HEK293 (cell line): ENCODE measurements around the gene CD40LG.

ENCODE experiments used
- CTCF ChIA-PET: fragments of 350-600 bp; formaldehyde crosslinking; extraction: SDS; loops from one replicate; lab custom pipeline; 2021; ENCODE audit warnings: antibody characterized with exemption; lab: Yijun Ruan, JAX
- POLR2A ChIA-PET: fragments of 300-600 bp; formaldehyde crosslinking; extraction: SDS; loops from one replicate; lab custom pipeline; 2020; ENCODE audit warnings: antibody characterized with exemption, inconsistent platforms; lab: Yijun Ruan, JAX
- H3K27ac ChIP-seq: fragments of 200-500 bp; sonication (Bioruptor generic); 2 replicates; pipeline ENCODE4 v1.5.1; 2014; ENCODE audit warnings: low read depth, low read length, control low read depth, inconsistent platforms; ENCODE audit errors: extremely low read depth
- H3K36me3 ChIP-seq, 2 experiments: fragments of 200-500 bp in 1 of 2; sonication (Bioruptor generic) in 1 of 2; 1 replicate in 1 of 2; 2 replicates in 1 of 2; pipeline ENCODE4 v1.5.1; 2014 to 2017; ENCODE audit warnings: inconsistent platforms in 2 of 2, low read length in 2 of 2; ENCODE audit not compliant: control insufficient read depth in 2 of 2, insufficient read depth in 1 of 2
- H3K4me1 ChIP-seq: fragments of 200-500 bp; sonication (Bioruptor generic); 2 replicates; pipeline ENCODE4 v1.5.1; 2014; ENCODE audit warnings: mild to moderate bottlenecking, low read length, inconsistent platforms; ENCODE audit not compliant: control insufficient read depth, insufficient read depth
- H3K4me3 ChIP-seq: 2 replicates; pipeline ENCODE4 v1.5.1; 2011; ENCODE audit warnings: low read depth, mild to moderate bottlenecking, control low read depth, low read length, moderate library complexity
- H3K9me3 ChIP-seq: fragments of 200-500 bp; sonication (Bioruptor generic); 2 replicates; pipeline ENCODE4 v1.5.1; 2014; ENCODE audit warnings: low read depth, low read length, inconsistent platforms; ENCODE audit not compliant: control insufficient read depth, insufficient read depth
- GLIS1 ChIP-seq: fragments of 450-650 bp; formaldehyde crosslinking; IDR thresholded peaks from 2 replicates; pipeline ENCODE4 v1.5.1; 2016; ENCODE audit warnings: missing biosample characterization, missing genetic modification characterization
- HOXC10 ChIP-seq: sonication (generic); formaldehyde crosslinking; IDR thresholded peaks from 2 replicates; pipeline ENCODE4 v1.8.1; 2023; ENCODE audit warnings: mild to moderate bottlenecking, missing genetic modification reagents
- KLF9 ChIP-seq: fragments of 450-650 bp; formaldehyde crosslinking; IDR thresholded peaks from 2 replicates; pipeline ENCODE4 v1.5.1; 2016; ENCODE audit warnings: missing biosample characterization, missing genetic modification characterization, low read depth
- PBX3 ChIP-seq: sonication (generic); formaldehyde crosslinking; IDR thresholded peaks from 2 replicates; pipeline ENCODE4 v1.8.1; 2022; ENCODE audit warnings: mild to moderate bottlenecking, moderate library complexity, missing genetic modification reagents
- PRDM1 ChIP-seq: fragments of 450-650 bp; formaldehyde crosslinking; IDR thresholded peaks from 2 replicates; pipeline ENCODE4; 2016; ENCODE audit warnings: missing biosample characterization, missing genetic modification characterization
- WT1 ChIP-seq: fragments of 450-650 bp; formaldehyde crosslinking; IDR thresholded peaks from 2 replicates; pipeline ENCODE4 v1.5.1; 2016; ENCODE audit warnings: missing biosample characterization, missing genetic modification characterization
- YY2 ChIP-seq: fragments of 450-650 bp; formaldehyde crosslinking; IDR thresholded peaks from 2 replicates; pipeline ENCODE4 v1.5.1; 2016; ENCODE audit warnings: missing biosample characterization, missing genetic modification characterization
- ZBTB17 ChIP-seq: fragments of 450-650 bp; formaldehyde crosslinking; IDR thresholded peaks from 2 replicates; pipeline ENCODE4 v1.5.1; 2016; ENCODE audit warnings: missing biosample characterization, missing genetic modification characterization
- ZBTB21 ChIP-seq: fragments of 450-650 bp; formaldehyde crosslinking; IDR thresholded peaks from 2 replicates; pipeline ENCODE4 v1.5.1; 2017; ENCODE audit warnings: missing biosample characterization, missing genetic modification characterization
- ZBTB48 ChIP-seq: fragments of 450-650 bp; formaldehyde crosslinking; IDR thresholded peaks from 2 replicates; pipeline ENCODE4 v1.5.1; 2016; ENCODE audit warnings: missing biosample characterization, missing genetic modification characterization
- ZFHX2 ChIP-seq: fragments of 450-650 bp; formaldehyde crosslinking; conservative IDR thresholded peaks from 2 replicates; pipeline ENCODE4 v1.5.1; 2016; ENCODE audit warnings: missing biosample characterization, missing genetic modification characterization
- ZNF112 ChIP-seq: fragments of 450-650 bp; formaldehyde crosslinking; IDR thresholded peaks from 2 replicates; pipeline ENCODE4 v1.5.0; 2017; ENCODE audit warnings: missing biosample characterization, missing genetic modification characterization
- ZNF121 ChIP-seq: fragments of 450-650 bp; formaldehyde crosslinking; IDR thresholded peaks from 2 replicates; pipeline ENCODE4 v1.5.1; 2016; ENCODE audit warnings: missing biosample characterization, missing genetic modification characterization
- ZNF184 ChIP-seq: fragments of 450-650 bp; IDR thresholded peaks from 2 replicates; pipeline ENCODE4 v1.5.1; 2018; ENCODE audit warnings: missing biosample characterization, mild to moderate bottlenecking, missing genetic modification characterization
- ZNF280D ChIP-seq: fragments of 450-650 bp; formaldehyde crosslinking; IDR thresholded peaks from 2 replicates; pipeline ENCODE4 v1.5.1; 2016; ENCODE audit warnings: missing biosample characterization, missing genetic modification characterization
- ZNF311 ChIP-seq: fragments of 450-650 bp; formaldehyde crosslinking; IDR thresholded peaks from 2 replicates; pipeline ENCODE4 v1.5.1; 2017; ENCODE audit warnings: missing biosample characterization, missing genetic modification characterization, borderline replicate concordance
- ZNF362 ChIP-seq: fragments of 450-650 bp; formaldehyde crosslinking; IDR thresholded peaks from 2 replicates; pipeline ENCODE4 v1.5.1; 2016; ENCODE audit warnings: missing biosample characterization, missing genetic modification characterization
- ZNF404 ChIP-seq: fragments of 450-650 bp; formaldehyde crosslinking; IDR thresholded peaks from 2 replicates; pipeline ENCODE4 v1.5.1; 2017; ENCODE audit warnings: missing biosample characterization, missing genetic modification characterization
- ZNF433 ChIP-seq: fragments of 450-650 bp; formaldehyde crosslinking; IDR thresholded peaks from 2 replicates; pipeline ENCODE4 v1.5.1; 2016; ENCODE audit warnings: missing biosample characterization, missing genetic modification characterization, low read depth
- ZNF48 ChIP-seq: fragments of 450-650 bp; formaldehyde crosslinking; IDR thresholded peaks from 2 replicates; pipeline ENCODE4 v1.5.1; 2016; ENCODE audit warnings: missing biosample characterization, missing genetic modification characterization
- ZNF600 ChIP-seq: fragments of 450-650 bp; formaldehyde crosslinking; IDR thresholded peaks from 2 replicates; pipeline ENCODE4 v1.5.1; 2016; ENCODE audit warnings: missing biosample characterization, missing genetic modification characterization
- ZNF704 ChIP-seq: fragments of 450-650 bp; formaldehyde crosslinking; IDR thresholded peaks from 2 replicates; pipeline ENCODE4 v1.5.1; 2016; ENCODE audit warnings: missing biosample characterization, missing genetic modification characterization
- ZNF76 ChIP-seq: fragments of 450-650 bp; formaldehyde crosslinking; IDR thresholded peaks from 2 replicates; pipeline ENCODE4; 2016; ENCODE audit warnings: low read depth, missing biosample characterization, missing genetic modification characterization, borderline replicate concordance

The CD40LG gene

GRCh38 chrX:136626891-136627290, 21.1 kb upstream of the CD40LG start:
- Histone ChIP-seq H3K9me3 (no peaks in the 10 kb centered on the region; the same call in 1 of the 2 replicates), H3K36me3 (no peaks in the 10 kb centered on the region), H3K4me1 (no peaks in the 10 kb centered on the region), H3K4me3 (no peak overlapping the region), H3K27ac (no peak overlapping the region)
- no peak for TF ChIP-seq ZNF600 (tag by site-specific recombination)
- no peak for TF ChIP-seq YY2 (tag by site-specific recombination)
- TF ChIP-seq ZNF280D, result no peak
- TF ChIP-seq ZNF184 (tag by site-specific recombination), result no peak
- TF ChIP-seq ZNF704 (tag by site-specific recombination), result no peak
- no peak for TF ChIP-seq ZNF121 (tag by site-specific recombination)
- ChIA-PET POLR2A (no interaction called here), CTCF (interaction anchor here (0.7 to 1.8 kb wide), 2 partner anchors 8 to 49 kb away, joined by 4 to 8 read pairs; no protein-coding TSS in a partner anchor)

- H3K4me3 ChIP-seq, result no peak overlapping the region
- TF ChIP-seq ZFHX2 (tag by site-specific recombination), result no peak
- TF ChIP-seq PBX3, result no peak
- TF ChIP-seq ZNF704 (tag by site-specific recombination), result no peak
- no peak for TF ChIP-seq ZNF48
- TF ChIP-seq ZBTB21 (tag by site-specific recombination), result no peak
- TF ChIP-seq WT1 (tag by site-specific recombination), result no peak
- no peak for TF ChIP-seq HOXC10 (CRISPR knock-in tag)
- no peak for TF ChIP-seq ZNF112 (tag by site-specific recombination)
- no peak for TF ChIP-seq ZBTB48
- POLR2A ChIA-PET, result no interaction called here
- no peaks in the 10 kb centered on the region for H3K36me3 ChIP-seq
- H3K4me1 ChIP-seq, result no peaks in the 10 kb centered on the region
- H3K9me3 ChIP-seq, result no peaks in the 10 kb centered on the region; the same call in 1 of the 2 replicates
- H3K27ac ChIP-seq, result no peak overlapping the region
- CTCF ChIA-PET, result interaction anchor here (0.6 to 1.8 kb wide), 2 partner anchors 50 to 189 kb away, joined by 3 to 8 read pairs; no protein-coding TSS in a partner anchor
These were observed 20.5 kb upstream of the CD40LG start for GRCh38 chrX:136627409-136627808.

GRCh38 chrX:136629084-136629750, 18.7 kb upstream of the CD40LG start:
- CTCF ChIA-PET, result interaction anchor here (1.0 to 1.6 kb wide), 2 partner anchors 22 to 94 kb away, joined by 3 read pairs; no protein-coding TSS in a partner anchor
- no peaks in the 10 kb centered on the region for H3K9me3 ChIP-seq
- POLR2A ChIA-PET, result no interaction called here
- TF ChIP-seq ZNF362 (no peak), PRDM1 (tag by site-specific recombination) (no peak), ZNF311 (tag by site-specific recombination) (no peak), ZNF433 (no peak), ZNF48 (no peak), ZNF404 (tag by site-specific recombination) (no peak), ZBTB17 (tag by site-specific recombination) (no peak), ZNF76 (tag by site-specific recombination) (no peak), KLF9 (no peak), GLIS1 (tag by site-specific recombination) (no peak)

More at GRCh38 chrX:136629084-136629750, 18.7 kb upstream of the CD40LG start:
- Histone ChIP-seq H3K4me3 (no peak overlapping the region), H3K27ac (no peak overlapping the region), H3K36me3 (no peaks in the 10 kb centered on the region), H3K4me1 (no peaks in the 10 kb centered on the region)
